ENCODE measurements around the gene FLACC1.

DNA sequence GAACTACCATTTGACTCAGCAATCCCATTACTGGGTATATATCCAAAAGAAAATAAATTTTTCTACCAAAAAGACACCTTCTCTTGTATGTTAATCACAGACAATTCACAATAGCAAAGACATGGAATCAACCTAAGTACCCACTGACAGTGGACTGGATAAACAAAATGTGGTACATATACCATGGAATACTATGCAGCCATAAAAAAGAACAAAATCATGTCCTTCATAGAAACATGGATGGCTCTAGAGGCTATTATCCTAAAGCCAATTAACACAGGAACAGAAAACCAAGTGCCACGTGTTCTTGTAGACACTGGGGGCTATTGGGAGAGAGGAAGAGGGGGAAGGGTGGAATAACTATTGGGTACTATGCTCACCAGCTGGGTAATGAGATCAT lies 27.7 kb downstream of the FLACC1 start:
- TF ChIP-seq, protein P1, sequence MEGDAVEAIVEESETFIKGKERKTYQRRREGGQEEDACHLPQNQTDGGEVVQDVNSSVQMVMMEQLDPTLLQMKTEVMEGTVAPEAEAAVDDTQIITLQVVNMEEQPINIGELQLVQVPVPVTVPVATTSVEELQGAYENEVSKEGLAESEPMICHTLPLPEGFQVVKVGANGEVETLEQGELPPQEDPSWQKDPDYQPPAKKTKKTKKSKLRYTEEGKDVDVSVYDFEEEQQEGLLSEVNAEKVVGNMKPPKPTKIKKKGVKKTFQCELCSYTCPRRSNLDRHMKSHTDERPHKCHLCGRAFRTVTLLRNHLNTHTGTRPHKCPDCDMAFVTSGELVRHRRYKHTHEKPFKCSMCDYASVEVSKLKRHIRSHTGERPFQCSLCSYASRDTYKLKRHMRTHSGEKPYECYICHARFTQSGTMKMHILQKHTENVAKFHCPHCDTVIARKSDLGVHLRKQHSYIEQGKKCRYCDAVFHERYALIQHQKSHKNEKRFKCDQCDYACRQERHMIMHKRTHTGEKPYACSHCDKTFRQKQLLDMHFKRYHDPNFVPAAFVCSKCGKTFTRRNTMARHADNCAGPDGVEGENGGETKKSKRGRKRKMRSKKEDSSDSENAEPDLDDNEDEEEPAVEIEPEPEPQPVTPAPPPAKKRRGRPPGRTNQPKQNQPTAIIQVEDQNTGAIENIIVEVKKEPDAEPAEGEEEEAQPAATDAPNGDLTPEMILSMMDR (IDR thresholded peaks at IDR 0.05), result no peak
- TF ChIP-seq POLR2A (IDR thresholded peaks at IDR 0.05), result no peak

Data from lower leg skin (tissue), 3 donors.